ENCODE measurements around the gene EDC4. TPM values are rescaled to one million over a fixed set of nuclear protein-coding genes. Genes with fewer than 3 reads are reported as not detected.

EDC4 gene
- total RNA-seq, 1 experiment from 2014 or later, result 100 TPM

GRCh38 chr16:67885976-67886375, 13.1 kb downstream of the EDC4 start:
- Histone ChIP-seq H3K9me3 (ENCODE audit: control insufficient read depth in 1 of 2, insufficient read depth in 1 of 2, low read depth in 1 of 2, low read length in 2 of 2) (no peaks in the 10 kb centered on the region), H3K36me3 (ENCODE audit: control insufficient read depth in 1 of 2, insufficient read depth in 2 of 2, low read length in 2 of 2) (peaks cover 15 to 26% of the 10 kb centered on the region in 2 experiments; a peak in 3 of 4 replicates), H3K4me1 (ENCODE audit: control insufficient read depth in 1 of 2, insufficient read depth in 2 of 2, low read length in 2 of 2) (no peaks in the 10 kb centered on the region), H4K20me1 (ENCODE audit: insufficient read depth) (peaks cover 3% of the 10 kb centered on the region; the same call in 1 of the 2 replicates), H3K4me2 (ENCODE audit: low read length) (no peak overlapping the region), H3K9me2 (ENCODE audit: insufficient read depth) (no peaks in the 10 kb centered on the region), H3K4me3 (replicated peaks in 1 of 2; ENCODE audit: low read depth in 1 of 2, low read length in 2 of 2) (no peak overlapping the region), H3K79me2 (ENCODE audit: insufficient read depth, low read length) (no peaks in the 10 kb centered on the region), H3K27me3 (ENCODE audit: insufficient read depth, low read length) (no peaks in the 10 kb centered on the region), H2AFZ (ENCODE audit: low read depth, low read length, poor library complexity, severe bottlenecking) (no peak overlapping the region), H3K9ac (ENCODE audit: low read length) (no peak overlapping the region), H3K27ac (ENCODE audit: low read depth, low read length) (no peak overlapping the region)
- CTCF ChIA-PET, result interaction anchor here (1.1 kb wide), 1 partner anchor 42 kb away, joined by 3 read pairs; no protein-coding TSS in a partner anchor
- intact Hi-C loops (cut with micrococcal nuclease), result loop anchor here (10.0 kb wide), 1 partner anchor 339 kb away; no protein-coding TSS in a partner anchor
- no TSS peak for BruUV-seq (replicated peaks)
- POLR2A ChIA-PET, result no interaction called here
- RAD21 ChIA-PET (ENCODE audit: low non-redundant PET in 1 of 2, low total read pairs in 2 of 2, uncharacterized antibody in 2 of 2, unreplicated experiment in 2 of 2), result no interaction called here
- no peak for TF ChIP-seq ELF1 (IDR thresholded peaks at IDR 0.05; ENCODE audit: borderline replicate concordance, low read depth)
- no peak for DNase-seq (ENCODE audit: low read depth, low spot score)
- no peak for ATAC-seq

GRCh38 chr16:67886387-67886786, 13.5 kb downstream of the EDC4 start:
- H3K4me1 ChIP-seq (ENCODE audit: control insufficient read depth in 1 of 2, insufficient read depth in 2 of 2, low read length in 2 of 2), result no peaks in the 10 kb centered on the region
- no peak overlapping the region for H3K4me3 ChIP-seq (replicated peaks in 1 of 2; ENCODE audit: low read depth in 1 of 2, low read length in 2 of 2)
- H3K9me2 ChIP-seq (ENCODE audit: insufficient read depth), result no peaks in the 10 kb centered on the region
- H3K27me3 ChIP-seq (ENCODE audit: insufficient read depth, low read length), result no peaks in the 10 kb centered on the region
- ATAC-seq (no peak), DNase-seq (ENCODE audit: low read depth, low spot score) (no peak)
- no peaks in the 10 kb centered on the region for H3K9me3 ChIP-seq (ENCODE audit: control insufficient read depth in 1 of 2, insufficient read depth in 1 of 2, low read depth in 1 of 2, low read length in 2 of 2)
- H3K4me2 ChIP-seq (ENCODE audit: low read length), result no peak overlapping the region
- H3K27ac ChIP-seq (ENCODE audit: low read depth, low read length), result no peak overlapping the region
- H3K36me3 ChIP-seq (ENCODE audit: control insufficient read depth in 1 of 2, insufficient read depth in 2 of 2, low read length in 2 of 2), result peaks cover 11 to 22% of the 10 kb centered on the region in 2 experiments; a peak in 3 of 4 replicates
- TF ChIP-seq EZH2 (IDR thresholded peaks at IDR 0.05) (no peak), CBX3 (IDR thresholded peaks at IDR 0.05; ENCODE audit: low read depth) (no peak), POLR2AphosphoS5 (IDR thresholded peaks at IDR 0.05; ENCODE audit: low read depth, low read length) (no peak), SIN3A (IDR thresholded peaks at IDR 0.05; ENCODE audit: low read depth) (no peak), EZH2phosphoT487 (IDR thresholded peaks at IDR 0.05; ENCODE audit: borderline replicate concordance) (no peak), CEBPB (IDR thresholded peaks at IDR 0.05; ENCODE audit: low read depth) (no peak), ZNF274 (IDR thresholded peaks at IDR 0.05; ENCODE audit: low read depth, low read length) (no peak), ZFX (IDR thresholded peaks at IDR 0.05) (no peak), RAD21 (IDR thresholded peaks at IDR 0.05; ENCODE audit: low read depth) (no peak), CTCF (IDR thresholded peaks at IDR 0.05 in 2 of 3, conservative IDR thresholded peaks at IDR 0.05 in 1 of 3; ENCODE audit: borderline replicate concordance in 1 of 3, insufficient read depth in 1 of 3, low read depth in 2 of 3, low read length in 2 of 3) (no peak), YY1 (IDR thresholded peaks at IDR 0.05; ENCODE audit: extremely low read depth, insufficient replicate concordance, low read depth, low read length) (no peak), JUND (IDR thresholded peaks at IDR 0.05) (no peak), EGR1 (IDR thresholded peaks at IDR 0.05; ENCODE audit: low read depth) (no peak), ELF1 (IDR thresholded peaks at IDR 0.05; ENCODE audit: borderline replicate concordance, low read depth) (no peak), MAX (IDR thresholded peaks at IDR 0.05) (no peak), SP1 (IDR thresholded peaks at IDR 0.05; ENCODE audit: low read depth) (no peak), SRF (IDR thresholded peaks at IDR 0.05; ENCODE audit: low read depth) (no peak)
- TF ChIP-seq, protein P1, sequence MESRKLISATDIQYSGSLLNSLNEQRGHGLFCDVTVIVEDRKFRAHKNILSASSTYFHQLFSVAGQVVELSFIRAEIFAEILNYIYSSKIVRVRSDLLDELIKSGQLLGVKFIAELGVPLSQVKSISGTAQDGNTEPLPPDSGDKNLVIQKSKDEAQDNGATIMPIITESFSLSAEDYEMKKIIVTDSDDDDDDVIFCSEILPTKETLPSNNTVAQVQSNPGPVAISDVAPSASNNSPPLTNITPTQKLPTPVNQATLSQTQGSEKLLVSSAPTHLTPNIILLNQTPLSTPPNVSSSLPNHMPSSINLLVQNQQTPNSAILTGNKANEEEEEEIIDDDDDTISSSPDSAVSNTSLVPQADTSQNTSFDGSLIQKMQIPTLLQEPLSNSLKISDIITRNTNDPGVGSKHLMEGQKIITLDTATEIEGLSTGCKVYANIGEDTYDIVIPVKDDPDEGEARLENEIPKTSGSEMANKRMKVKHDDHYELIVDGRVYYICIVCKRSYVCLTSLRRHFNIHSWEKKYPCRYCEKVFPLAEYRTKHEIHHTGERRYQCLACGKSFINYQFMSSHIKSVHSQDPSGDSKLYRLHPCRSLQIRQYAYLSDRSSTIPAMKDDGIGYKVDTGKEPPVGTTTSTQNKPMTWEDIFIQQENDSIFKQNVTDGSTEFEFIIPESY (IDR thresholded peaks at IDR 0.05; ENCODE audit: extremely low read depth, insufficient replicate concordance, low read length), result no peak
- BruUV-seq (replicated peaks), result no TSS peak
- POLR2A ChIA-PET, result no interaction called here
- no peaks in the 10 kb centered on the region for H3K79me2 ChIP-seq (ENCODE audit: insufficient read depth, low read length)
- H4K20me1 ChIP-seq (ENCODE audit: insufficient read depth), result peaks cover 3% of the 10 kb centered on the region; the same call in 1 of the 2 replicates
- CTCF ChIA-PET, result interaction anchor here (1.1 kb wide), 1 partner anchor 42 kb away, joined by 3 read pairs; no protein-coding TSS in a partner anchor
- RAD21 ChIA-PET (ENCODE audit: low non-redundant PET in 1 of 2, low total read pairs in 2 of 2, uncharacterized antibody in 2 of 2, unreplicated experiment in 2 of 2), result no interaction called here
- H2AFZ ChIP-seq (ENCODE audit: low read depth, low read length, poor library complexity, severe bottlenecking), result no peak overlapping the region
- no peak overlapping the region for H3K9ac ChIP-seq (ENCODE audit: low read length)
- intact Hi-C loops (cut with micrococcal nuclease), result loop anchor here (10.0 kb wide), 1 partner anchor 338 kb away; no protein-coding TSS in a partner anchor
